GM19324 (cell line): ENCODE data around the gene NIPAL1.
A peak's percentile ranks its signal among the peaks of the same experiment; 100 is the strongest.
"Not testable (repeated sequence)": the region's sequence is repeated elsewhere in the genome, so short reads cannot be mapped to it uniquely, and the experiment has no call there.

Source experiments
- ATAC-seq: cut with Tn5 transposase; IDR thresholded peaks from one replicate; pipeline ENCODE4 v1.9.1; 2021; ENCODE audit warnings: mild to moderate bottlenecking, moderate library complexity; ENCODE audit not compliant: unreplicated experiment, low FRiP score

NIPAL1 gene

GRCh38 chr4:48016141-48017107 lies at the start of gene NIPAL1, which contains the start of gene CNGA1:
Gene NIPAL1 (plus strand): TSS chr4:48016772. CDS start chr4:48016840, 68 bp downstream.
Gene CNGA1 (minus strand): TSS chr4:48016681. CDS start chr4:47952689, 63,992 bp downstream.
- peak; percentile 89 for ATAC-seq

GRCh38 chr4:47968847-47969246 lies 47.7 kb upstream of the NIPAL1 start:
- no peak for ATAC-seq

- ATAC-seq, result peak; percentile 59
These were observed 44.4 kb upstream of the NIPAL1 start for GRCh38 chr4:47972181-47972580.

GRCh38 chr4:47972721-47973120 lies 43.9 kb upstream of the NIPAL1 start:
- ATAC-seq, result no peak

- ATAC-seq, result no peak
These were observed 42.0 kb upstream of the NIPAL1 start for GRCh38 chr4:47974566-47974965.

GRCh38 chr4:47990145-47990544 lies 26.4 kb upstream of the NIPAL1 start:
- ATAC-seq, result no peak

- ATAC-seq, result not testable (repeated sequence)
These were observed 24.1 kb upstream of the NIPAL1 start for GRCh38 chr4:47992475-47992874.

- ATAC-seq, result no peak
These were observed 20.6 kb upstream of the NIPAL1 start for GRCh38 chr4:47996021-47996420.

- ATAC-seq, result no peak
These were observed 14.3 kb upstream of the NIPAL1 start for GRCh38 chr4:48002267-48002666.

- not testable (repeated sequence) for ATAC-seq
These were observed 13.0 kb upstream of the NIPAL1 start for GRCh38 chr4:48003568-48003967.

- no peak for ATAC-seq
These were observed 10.8 kb upstream of the NIPAL1 start for GRCh38 chr4:48005781-48006180.

- ATAC-seq, result no peak
These were observed 8.5 kb upstream of the NIPAL1 start for GRCh38 chr4:48008021-48008596.

GRCh38 chr4:48010906-48011305 lies 5.7 kb upstream of the NIPAL1 start:
- not testable (repeated sequence) for ATAC-seq

GRCh38 chr4:48011722-48012121 lies 4.8 kb upstream of the NIPAL1 start:
- ATAC-seq, result no peak

GRCh38 chr4:48012824-48013223 lies 3.7 kb upstream of the NIPAL1 start:
- no peak for ATAC-seq

GRCh38 chr4:48015216-48015615 lies 1.4 kb upstream of the NIPAL1 start:
- ATAC-seq, result no peak

GRCh38 chr4:48015678-48016077 lies 894 bp upstream of the NIPAL1 start:
- ATAC-seq, result no peak

GRCh38 chr4:48017108-48017571 lies 568 bp downstream of the NIPAL1 start:
- ATAC-seq, result no peak

- no peak for ATAC-seq
These were observed 1.5 kb downstream of the NIPAL1 start for GRCh38 chr4:48018112-48018511.

- no peak for ATAC-seq
These were observed 4.5 kb downstream of the NIPAL1 start for GRCh38 chr4:48021100-48021499.

- no peak for ATAC-seq
These were observed 5.7 kb downstream of the NIPAL1 start for GRCh38 chr4:48022192-48022799.
